Lower leg skin (tissue), 4 donors: ENCODE data around the gene DENND1A. TPM values are rescaled to one million over a fixed set of nuclear protein-coding genes. Genes with fewer than 3 reads are reported as not detected.

Source experiments
- DNase-seq, 2 donors: peaks; one replicate each; pipeline ENCODE4 v3.0.0-alpha.2; 2019; ENCODE audit warnings: low spot score in 2 of 2
- H3K4me3 ChIP-seq: fragments of 200-600 bp; sonication (generic); 2 replicates; pipeline ENCODE4 v1.5.1; 2017; ENCODE audit warnings: mild to moderate bottlenecking, low read depth; ENCODE audit not compliant: poor library complexity, severe bottlenecking
- CTCF ChIP-seq, 3 donors: fragments of 450-650 bp; IDR thresholded peaks; one replicate each; pipeline ENCODE4 v1.5.1; 2016; ENCODE audit warnings: antibody characterized with exemption in 3 of 3, mild to moderate bottlenecking in 3 of 3, moderate library complexity in 2 of 3
- POLR2A ChIP-seq, 2 donors: fragments of 450-650 bp; IDR thresholded peaks; one replicate each; pipeline ENCODE4 v1.6.1; 2016 to 2017; ENCODE audit warnings: antibody characterized with exemption in 2 of 2, mild to moderate bottlenecking in 1 of 2, moderate library complexity in 1 of 2
- WGBS, 2 donors: methylation state at CpG; one replicate each; pipeline ENCODE4 v1.1.5; 2018; 5-methylcytosine and 5-hydroxymethylcytosine counted together
- intact Hi-C: fragments of 100-400 bp; cut with DNase I; formaldehyde crosslinking; loops from one replicate; pipeline ENCODE4 v1.15.0; 2023; ENCODE audit warnings: low total_unique reads
- total RNA-seq, 4 donors: library from RNA; depleted of rRNA; stranded (reverse); fragments of >200 nt; gene quantifications; one replicate each; pipeline ENCODE4 v1.1.0, GENCODE V29; 2016

The DENND1A gene
- total RNA-seq, 4 donors from 2014 or later, result 6.5 to 16.3 (median 12.3) TPM

DNA sequence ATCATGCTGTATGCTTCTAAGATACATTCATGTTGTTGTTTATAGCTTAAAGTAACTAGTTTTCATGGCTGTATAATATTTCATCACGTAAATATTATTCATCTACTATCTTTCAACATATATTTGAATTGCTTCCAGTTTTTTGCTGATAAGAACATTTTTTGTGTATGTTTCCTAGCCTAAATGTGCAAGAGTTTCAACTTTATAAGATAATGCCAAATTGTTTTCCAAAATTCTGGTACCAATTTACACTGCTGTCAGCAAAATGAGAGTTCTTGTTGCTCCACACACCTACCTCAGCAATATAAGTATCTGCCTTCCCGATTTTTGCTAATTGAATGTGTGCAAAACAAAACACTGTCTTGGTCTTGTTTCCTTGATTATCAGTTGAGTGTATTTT lies 395.6 kb downstream of the DENND1A start:
- no peak for DNase-seq
- 94 to 95% methylated on average over 2 of the region's 2 CpGs for WGBS, 2 donors
- no peak for TF ChIP-seq POLR2A (IDR thresholded peaks at IDR 0.05)
- no peak for TF ChIP-seq CTCF (IDR thresholded peaks at IDR 0.05)
- intact Hi-C loops, result no loop called here
- H3K4me3 ChIP-seq, result no peak overlapping the region

GRCh38 chr9:123530244-123530643 lies 399.7 kb downstream of the DENND1A start:
- 74 to 75% methylated on average over 4 of the region's 4 CpGs for WGBS, 2 donors
- no peak for TF ChIP-seq CTCF (IDR thresholded peaks at IDR 0.05)
- no peak for TF ChIP-seq POLR2A (IDR thresholded peaks at IDR 0.05)
- no peak for DNase-seq
- no peak overlapping the region for H3K4me3 ChIP-seq
- intact Hi-C loops, result no loop called here

DNA sequence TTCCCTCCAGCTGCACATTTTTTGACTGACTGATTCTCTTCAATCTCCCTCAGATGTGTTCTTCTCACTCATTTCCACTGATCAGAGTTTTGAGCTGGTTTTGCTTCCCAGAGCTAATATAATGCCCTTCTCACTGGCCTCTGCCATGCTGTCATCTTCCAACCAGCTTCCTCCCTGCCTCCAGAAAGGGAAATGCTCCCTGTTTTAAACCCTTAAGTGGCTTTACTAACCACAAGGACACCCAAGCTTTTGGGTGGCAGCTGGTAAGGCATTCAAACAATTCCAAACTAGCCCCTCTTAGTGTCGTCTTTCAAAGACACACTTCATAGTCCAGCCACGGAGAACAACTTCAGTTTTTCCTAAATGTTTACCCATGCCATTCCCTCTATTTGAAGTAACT lies 401.4 kb downstream of the DENND1A start:
- DNase-seq, result no peak
- WGBS, 2 donors, result 85 to 87% methylated on average over 2 of the region's 2 CpGs
- no peak overlapping the region for H3K4me3 ChIP-seq
- intact Hi-C loops, result no loop called here
- no peak for TF ChIP-seq CTCF (IDR thresholded peaks at IDR 0.05)
- no peak for TF ChIP-seq POLR2A (IDR thresholded peaks at IDR 0.05)

- DNase-seq, result no peak
- H3K4me3 ChIP-seq, result no peak overlapping the region
- WGBS, 2 donors, result 88 to 95% methylated on average over 2 of the region's 2 CpGs
- intact Hi-C loops, result no loop called here
- TF ChIP-seq POLR2A (IDR thresholded peaks at IDR 0.05) (no peak), CTCF (IDR thresholded peaks at IDR 0.05) (no peak)
These were observed 401.9 kb downstream of the DENND1A start for GRCh38 chr9:123527981-123528380.

DNA sequence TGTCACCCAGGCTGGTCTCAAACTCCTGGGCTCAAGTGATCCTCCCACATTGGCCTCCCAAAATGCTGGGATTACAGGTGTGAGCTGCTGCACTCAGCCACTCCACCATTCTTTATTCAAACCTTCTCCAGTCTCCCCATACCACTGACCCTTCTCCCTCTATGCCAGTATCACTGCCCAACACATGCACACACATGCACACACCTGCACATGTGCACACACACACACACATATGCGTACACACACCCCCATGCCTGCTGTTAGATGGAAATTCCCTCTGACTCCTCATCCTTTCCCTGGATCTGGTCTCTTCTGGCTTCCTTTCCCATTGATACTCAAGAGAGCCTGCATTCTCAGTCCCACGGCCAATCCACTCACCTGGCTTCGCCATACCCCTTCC lies 404.0 kb downstream of the DENND1A start:
- 97% methylated on average over 3 of the region's 3 CpGs for WGBS, 2 donors

More for the DNA sequence above, 404.0 kb downstream of the DENND1A start:
- no peak for DNase-seq
- intact Hi-C loops, result no loop called here
- TF ChIP-seq POLR2A (IDR thresholded peaks at IDR 0.05) (no peak), CTCF (IDR thresholded peaks at IDR 0.05) (no peak)
- no peak overlapping the region for H3K4me3 ChIP-seq
